ENCODE data around the gene TBC1D23.
"Not testable (repeated sequence)": the region's sequence is repeated elsewhere in the genome, so short reads cannot be mapped to it uniquely, and the experiment has no call there.

Gene TBC1D23

DNA sequence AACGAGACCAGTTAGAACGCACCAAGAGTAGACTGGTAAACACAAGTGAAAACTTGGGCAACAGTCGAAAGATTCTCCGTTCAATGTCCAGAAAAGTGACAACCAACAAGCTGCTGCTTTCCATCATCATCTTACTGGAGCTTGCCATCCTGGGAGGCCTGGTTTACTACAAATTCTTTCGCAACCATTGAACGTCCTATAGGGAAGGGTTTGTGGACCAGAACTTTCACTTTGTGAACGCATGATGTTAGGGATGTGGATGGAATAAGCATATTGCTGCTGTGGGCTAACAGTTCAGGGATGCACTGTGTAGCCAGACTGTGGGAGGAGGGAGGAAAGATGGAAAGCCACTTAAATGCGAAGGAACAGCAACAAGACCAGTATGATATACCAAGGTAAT lies 34.9 kb upstream of the TBC1D23 start:
- no peak for TF ChIP-seq CTCF (conservative IDR thresholded peaks at IDR 0.05; ENCODE audit: low read depth, low read length)
- DNase-seq (ENCODE audit: low read depth): no peak

DNA sequence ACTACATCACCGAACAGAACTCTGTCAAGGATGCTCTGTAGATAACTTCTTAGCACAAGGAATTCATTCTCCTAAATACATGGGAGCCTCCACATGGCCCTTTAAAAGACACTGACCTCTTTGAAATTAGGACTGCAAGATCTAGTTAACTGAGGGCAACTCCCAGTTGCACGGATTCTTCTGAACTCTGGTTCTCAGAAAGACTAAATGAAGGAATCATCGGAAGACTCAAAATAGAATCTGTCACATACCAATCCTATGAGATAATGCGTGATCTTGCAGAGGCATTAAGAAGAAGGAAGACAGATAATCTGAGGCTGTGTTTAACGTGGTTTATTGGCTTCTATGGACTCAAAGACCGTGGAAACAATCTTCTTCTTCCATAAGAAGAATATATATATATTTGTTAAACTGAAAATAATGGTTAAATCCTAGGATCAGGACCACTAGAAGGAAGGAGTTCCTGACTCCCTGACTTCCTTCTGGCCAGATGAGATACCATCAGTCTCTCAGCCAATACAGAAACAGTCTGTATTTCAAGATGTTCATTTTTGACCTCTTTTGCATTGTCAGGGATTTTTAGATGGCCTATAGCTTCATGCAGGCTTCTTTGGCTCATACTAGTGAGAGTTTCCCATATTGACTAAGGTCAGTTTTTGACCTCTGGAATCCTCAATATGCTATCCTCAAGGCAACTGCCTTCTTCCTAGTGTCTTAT lies 33.9 kb upstream of the TBC1D23 start:
- no peak overlapping the region for H3K4me3 ChIP-seq (ENCODE audit: low read depth, low read length)
- no peak for TF ChIP-seq CTCF (conservative IDR thresholded peaks at IDR 0.05; ENCODE audit: low read depth, low read length)
- DNase-seq (ENCODE audit: low read depth): peak; percentile 76

More for the DNA sequence above, 34.9 kb upstream of the TBC1D23 start:
- no peak overlapping the region for H3K4me3 ChIP-seq (ENCODE audit: low read depth, low read length)

DNA sequence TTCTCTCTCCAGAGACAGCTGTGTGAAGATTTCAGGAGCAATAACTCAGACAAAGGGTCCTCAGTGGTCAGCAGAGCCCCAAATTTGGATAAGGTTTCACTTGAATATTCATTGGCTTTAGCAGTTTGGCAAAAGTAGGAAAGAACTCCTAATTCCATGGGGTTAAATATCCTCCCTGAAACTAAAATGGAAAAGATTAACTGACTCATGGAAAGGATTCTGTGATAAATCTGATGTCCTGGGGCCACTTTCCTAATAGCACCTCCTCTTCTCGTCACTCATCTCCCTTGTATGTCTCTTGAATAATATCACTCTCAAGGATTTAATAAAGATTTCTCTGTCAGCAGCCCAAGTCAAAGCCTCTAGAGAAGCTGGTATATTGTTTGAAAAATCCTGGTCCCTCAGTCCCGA lies 33.3 kb upstream of the TBC1D23 start:
- TF ChIP-seq CTCF (conservative IDR thresholded peaks at IDR 0.05; ENCODE audit: low read depth, low read length): no peak
- H3K4me3 ChIP-seq (ENCODE audit: low read depth, low read length): no peak overlapping the region
- no peak for DNase-seq (ENCODE audit: low read depth)

GRCh38 chr3:100228247-100228646 lies 32.5 kb upstream of the TBC1D23 start:
- H3K4me3 ChIP-seq (ENCODE audit: low read depth, low read length): no peak overlapping the region
- DNase-seq (ENCODE audit: low read depth): no peak
- TF ChIP-seq CTCF (conservative IDR thresholded peaks at IDR 0.05; ENCODE audit: low read depth, low read length): no peak

GRCh38 chr3:100229188-100229587 lies 31.6 kb upstream of the TBC1D23 start:
- DNase-seq (ENCODE audit: low read depth): not testable (repeated sequence)

DNA sequence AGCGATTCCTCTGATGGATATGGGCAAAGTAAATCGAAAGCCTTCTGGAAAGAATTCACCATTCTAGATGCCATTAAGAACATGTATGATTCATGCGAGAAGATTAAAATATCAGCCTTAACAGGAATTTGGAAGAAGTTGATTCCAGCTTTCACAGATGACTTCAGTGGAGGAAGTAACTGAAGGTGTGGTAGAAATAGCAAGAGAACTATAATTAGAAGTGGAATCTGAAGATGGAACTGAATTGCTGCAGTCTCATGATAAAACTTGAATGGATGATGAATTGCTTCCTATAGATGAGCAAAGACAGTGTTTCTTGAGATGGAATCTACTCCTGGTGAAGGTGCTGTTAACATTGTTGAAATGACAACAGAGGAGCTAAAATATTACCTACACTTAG lies 30.1 kb upstream of the TBC1D23 start:
- no peak overlapping the region for H3K4me3 ChIP-seq (ENCODE audit: low read depth, low read length)
- no peak for DNase-seq (ENCODE audit: low read depth)
- no peak for TF ChIP-seq CTCF (conservative IDR thresholded peaks at IDR 0.05; ENCODE audit: low read depth, low read length)

More at GRCh38 chr3:100229188-100229587, 31.6 kb upstream of the TBC1D23 start:
- H3K4me3 ChIP-seq (ENCODE audit: low read depth, low read length): not testable (repeated sequence)

DNA sequence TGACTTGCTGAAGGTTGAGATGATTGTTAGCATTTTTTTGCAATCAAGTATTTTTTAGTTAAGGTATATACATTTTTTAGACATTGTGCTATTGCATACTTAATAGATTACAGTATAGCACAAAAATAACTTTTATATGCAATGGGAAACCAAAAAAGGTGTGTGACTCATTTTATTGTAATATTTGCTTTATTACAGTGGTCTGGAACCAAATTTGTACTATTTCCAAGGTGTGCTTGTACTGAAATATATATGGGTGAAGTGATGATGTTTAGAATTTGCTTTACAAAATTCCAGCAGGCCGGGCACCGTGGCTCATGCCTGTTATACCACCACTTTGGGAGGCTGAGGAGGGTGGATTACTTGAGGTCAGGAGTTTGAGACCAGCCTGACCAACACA lies 29.1 kb upstream of the TBC1D23 start:
- H3K4me3 ChIP-seq (ENCODE audit: low read depth, low read length): no peak overlapping the region
- no peak for DNase-seq (ENCODE audit: low read depth)
- TF ChIP-seq CTCF (conservative IDR thresholded peaks at IDR 0.05; ENCODE audit: low read depth, low read length): no peak

Measured in choroid plexus epithelial cell (primary cell).